Osteoblast (primary cell): ENCODE results near the gene SHISA2. TPM values are rescaled to one million over a fixed set of nuclear protein-coding genes. Genes with fewer than 3 reads are reported as not detected.
A peak's percentile ranks its signal among the peaks of the same experiment; 100 is the strongest.

Experiments used
- DNase-seq: peaks from one replicate; pipeline ENCODE4 v3.0.0; 2011; ENCODE audit warnings: low spot score, mixed read lengths; ENCODE audit not compliant: insufficient read length; ENCODE audit errors: missing footprints
- H2AFZ ChIP-seq: 2 replicates; pipeline ENCODE4 v1.6.0; 2011; ENCODE audit warnings: mild to moderate bottlenecking, low read length
- H3K27ac ChIP-seq: 2 replicates; pipeline ENCODE4 v1.5.1; 2011; ENCODE audit warnings: mild to moderate bottlenecking, low read depth, low read length, moderate library complexity
- H3K27me3 ChIP-seq: 2 replicates; pipeline ENCODE4 v1.6.0; 2012; ENCODE audit warnings: mild to moderate bottlenecking, control low read depth, inconsistent platforms, low read length, moderate library complexity; ENCODE audit not compliant: insufficient read depth
- H3K36me3 ChIP-seq: 2 replicates; pipeline ENCODE4 v1.5.1; 2011; ENCODE audit warnings: mild to moderate bottlenecking, low read length, control low read depth, moderate library complexity; ENCODE audit not compliant: insufficient read depth
- H3K4me1 ChIP-seq: 2 replicates; pipeline ENCODE4 v1.5.1; 2011; ENCODE audit warnings: mild to moderate bottlenecking, low read length, control low read depth, moderate library complexity; ENCODE audit not compliant: insufficient read depth
- H3K4me2 ChIP-seq: 2 replicates; pipeline ENCODE4 v1.6.0; 2011; ENCODE audit warnings: mild to moderate bottlenecking, low read length; ENCODE audit not compliant: insufficient read depth
- H3K4me3 ChIP-seq: fragments of 200-600 bp; sonication (generic); 3 replicates; pipeline ENCODE4 v1.5.1; 2012; ENCODE audit warnings: mild to moderate bottlenecking, low read length, inconsistent platforms; ENCODE audit not compliant: insufficient read depth
- H3K79me2 ChIP-seq: 2 replicates; pipeline ENCODE4 v1.6.0; 2012; ENCODE audit warnings: mild to moderate bottlenecking, low read length, control low read depth, inconsistent platforms; ENCODE audit not compliant: insufficient read depth
- H3K9me3 ChIP-seq: 2 replicates; pipeline ENCODE4 v1.5.1; 2011; ENCODE audit warnings: low read depth, low read length, control low read depth
- H4K20me1 ChIP-seq: 2 replicates; pipeline ENCODE4 v1.6.0; 2012; ENCODE audit warnings: mild to moderate bottlenecking, low read length, control low read depth; ENCODE audit not compliant: insufficient read depth
- total RNA-seq: library from RNA; depleted of rRNA; stranded (reverse); fragments of >200 nt; gene quantifications from 2 replicates; pipeline ENCODE4 v1.2.3, GENCODE V29; 2012
- TF ChIP-seq, protein P1 (sequence below): IDR thresholded peaks from 2 replicates; pipeline ENCODE4 v1.5.1; 2011; ENCODE audit warnings: mild to moderate bottlenecking, low read depth, low read length, moderate library complexity; ENCODE audit errors: extremely low read depth

The SHISA2 gene
- total RNA-seq, 1 donor = 4.3 TPM

- H3K27me3 ChIP-seq = peaks cover 49% of the 10 kb centered on the region
- H4K20me1 ChIP-seq = no peaks in the 10 kb centered on the region
- H3K4me1 ChIP-seq = no peaks in the 10 kb centered on the region
- no peaks in the 10 kb centered on the region for H3K9me3 ChIP-seq
- no peak for DNase-seq
- H3K27ac ChIP-seq = no peak overlapping the region
- H3K4me3 ChIP-seq = no peak overlapping the region
- no peaks in the 10 kb centered on the region for H3K79me2 ChIP-seq
- no peaks in the 10 kb centered on the region for H3K36me3 ChIP-seq
- H2AFZ ChIP-seq = no peak overlapping the region
- TF ChIP-seq, protein P1, sequence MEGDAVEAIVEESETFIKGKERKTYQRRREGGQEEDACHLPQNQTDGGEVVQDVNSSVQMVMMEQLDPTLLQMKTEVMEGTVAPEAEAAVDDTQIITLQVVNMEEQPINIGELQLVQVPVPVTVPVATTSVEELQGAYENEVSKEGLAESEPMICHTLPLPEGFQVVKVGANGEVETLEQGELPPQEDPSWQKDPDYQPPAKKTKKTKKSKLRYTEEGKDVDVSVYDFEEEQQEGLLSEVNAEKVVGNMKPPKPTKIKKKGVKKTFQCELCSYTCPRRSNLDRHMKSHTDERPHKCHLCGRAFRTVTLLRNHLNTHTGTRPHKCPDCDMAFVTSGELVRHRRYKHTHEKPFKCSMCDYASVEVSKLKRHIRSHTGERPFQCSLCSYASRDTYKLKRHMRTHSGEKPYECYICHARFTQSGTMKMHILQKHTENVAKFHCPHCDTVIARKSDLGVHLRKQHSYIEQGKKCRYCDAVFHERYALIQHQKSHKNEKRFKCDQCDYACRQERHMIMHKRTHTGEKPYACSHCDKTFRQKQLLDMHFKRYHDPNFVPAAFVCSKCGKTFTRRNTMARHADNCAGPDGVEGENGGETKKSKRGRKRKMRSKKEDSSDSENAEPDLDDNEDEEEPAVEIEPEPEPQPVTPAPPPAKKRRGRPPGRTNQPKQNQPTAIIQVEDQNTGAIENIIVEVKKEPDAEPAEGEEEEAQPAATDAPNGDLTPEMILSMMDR = no peak
- no peak overlapping the region for H3K4me2 ChIP-seq
Observed at GRCh38 chr13:26048741-26049140, 3.1 kb downstream of the SHISA2 start.

- H3K27ac ChIP-seq = no peak overlapping the region
- H4K20me1 ChIP-seq = no peaks in the 10 kb centered on the region
- TF ChIP-seq, protein P1 = no peak
- H3K4me2 ChIP-seq = no peak overlapping the region
- no peak overlapping the region for H2AFZ ChIP-seq
- no peak overlapping the region for H3K4me3 ChIP-seq
- H3K36me3 ChIP-seq = no peaks in the 10 kb centered on the region
- peak; percentile 83 for DNase-seq
- no peaks in the 10 kb centered on the region for H3K9me3 ChIP-seq
- no peaks in the 10 kb centered on the region for H3K4me1 ChIP-seq
- no peaks in the 10 kb centered on the region for H3K79me2 ChIP-seq
- H3K27me3 ChIP-seq = peaks cover 33% of the 10 kb centered on the region
Observed at GRCh38 chr13:26047040-26047439, 4.8 kb downstream of the SHISA2 start.

DNA sequence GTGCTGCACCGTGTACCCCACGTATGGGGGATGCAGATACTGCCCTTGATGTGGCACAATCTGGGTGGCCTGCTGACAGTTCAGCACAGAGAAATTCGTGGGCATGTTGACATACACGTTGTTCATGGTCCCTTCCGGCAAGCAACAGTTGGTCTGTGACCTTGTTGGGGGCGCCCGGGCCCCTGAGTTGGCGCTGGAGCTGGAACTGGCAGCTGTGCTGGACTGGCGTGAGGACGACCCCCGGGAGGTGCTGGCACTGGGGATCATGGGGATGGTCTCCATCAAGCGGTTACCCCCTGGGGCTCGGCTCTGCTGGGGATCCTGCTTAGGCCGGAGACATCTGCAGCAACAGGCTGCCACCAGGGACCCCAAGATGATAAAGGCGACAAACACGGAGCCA, 5.2 kb downstream of the SHISA2 start:
- Histone ChIP-seq H3K4me2 (no peak overlapping the region), H3K9me3 (no peaks in the 10 kb centered on the region), H3K4me1 (no peaks in the 10 kb centered on the region), H3K36me3 (no peaks in the 10 kb centered on the region), H4K20me1 (no peaks in the 10 kb centered on the region), H3K27me3 (peaks cover 30% of the 10 kb centered on the region), H2AFZ (no peak overlapping the region), H3K79me2 (no peaks in the 10 kb centered on the region), H3K4me3 (no peak overlapping the region), H3K27ac (no peak overlapping the region)
- no peak for DNase-seq
- TF ChIP-seq, protein P1 = no peak

DNA sequence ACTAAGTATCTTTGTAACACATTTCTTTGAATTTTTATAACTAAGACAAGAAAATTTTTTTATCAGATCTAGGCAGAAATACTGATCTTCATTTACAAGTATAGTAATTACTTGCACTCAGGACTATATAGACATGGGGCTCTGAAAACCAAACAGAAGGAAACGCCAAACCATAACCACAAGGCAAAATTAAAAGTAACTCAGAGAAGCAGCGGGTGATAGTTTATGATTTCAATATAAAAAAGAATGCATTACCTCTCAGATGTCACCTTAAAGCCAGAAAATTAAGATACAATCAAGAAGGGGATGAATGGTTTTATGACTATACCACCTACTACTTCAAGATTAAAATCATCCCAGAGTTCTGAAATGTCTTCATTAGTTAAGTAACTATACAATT, 6.7 kb downstream of the SHISA2 start:
- no peak overlapping the region for H3K4me3 ChIP-seq
- H3K9me3 ChIP-seq = no peaks in the 10 kb centered on the region
- H2AFZ ChIP-seq = no peak overlapping the region
- H3K27ac ChIP-seq = no peak overlapping the region
- H3K36me3 ChIP-seq = no peaks in the 10 kb centered on the region
- peaks cover 19% of the 10 kb centered on the region for H3K27me3 ChIP-seq
- no peak for DNase-seq
- H3K4me2 ChIP-seq = no peak overlapping the region
- TF ChIP-seq, protein P1 = no peak
- no peaks in the 10 kb centered on the region for H3K79me2 ChIP-seq
- H3K4me1 ChIP-seq = no peaks in the 10 kb centered on the region
- H4K20me1 ChIP-seq = no peaks in the 10 kb centered on the region
